Esophagus squamous epithelium (tissue), 5 donors: Measurements from ENCODE around the gene NAV2. TPM values are rescaled to one million over a fixed set of nuclear protein-coding genes. Genes with fewer than 3 reads are reported as not detected.
A peak's percentile ranks its signal among the peaks of the same experiment; 100 is the strongest.

ENCODE experiments used
- DNase-seq: peaks from one replicate; lab custom pipeline; 2025; lab: John Stamatoyannopoulos, UW
- H3K27ac ChIP-seq, 4 donors: fragments of 200-600 bp; sonication (generic); one replicate each; pipeline ENCODE4 v1.5.1; 2016 to 2019; ENCODE audit warnings: mild to moderate bottlenecking in 1 of 4
- H3K27me3 ChIP-seq, 4 donors: fragments of 200-600 bp; sonication (generic); 1 replicate in 3 of 4; 2 replicates in 1 of 4; pipeline versions ENCODE4 v1.5.1 to v1.6.0; 2017 to 2021; ENCODE audit warnings: antibody characterized with exemption in 1 of 4
- H3K36me3 ChIP-seq, 3 donors: fragments of 200-600 bp; sonication (generic); one replicate each; pipeline ENCODE4 v1.5.1; 2016 to 2019
- H3K4me1 ChIP-seq, 3 donors: fragments of 200-600 bp; sonication (generic); one replicate each; pipeline ENCODE4 v1.5.1; 2017 to 2019
- H3K4me3 ChIP-seq, 4 donors: fragments of 200-600 bp; sonication (generic); 1 replicate in 3 of 4; 2 replicates in 1 of 4; pipeline ENCODE4 v1.5.1; 2016 to 2019; ENCODE audit warnings: mild to moderate bottlenecking in 2 of 4, moderate library complexity in 1 of 4
- H3K9me3 ChIP-seq, 3 donors: fragments of 200-600 bp; sonication (generic); one replicate each; pipeline ENCODE4 v1.5.1; 2016 to 2019
- POLR2A ChIP-seq, 4 donors: fragments of 450-650 bp; IDR thresholded peaks; one replicate each; pipeline ENCODE4 v1.6.1; 2017; ENCODE audit warnings: antibody characterized with exemption in 4 of 4, mild to moderate bottlenecking in 4 of 4, moderate library complexity in 3 of 4
- WGBS, 2 donors: methylation state at CpG; one replicate each; pipeline ENCODE4 v1.1.5; 2018; 5-methylcytosine and 5-hydroxymethylcytosine counted together
- intact Hi-C: fragments of 100-400 bp; cut with DNase I; formaldehyde crosslinking; loops from one replicate; pipeline ENCODE4 v1.15.0; 2022
- total RNA-seq, 4 donors: library from RNA; depleted of rRNA; stranded (reverse); fragments of >200 nt; gene quantifications; one replicate each; pipeline ENCODE4 v1.1.0, GENCODE V29; 2016
- TF ChIP-seq, protein P1 (sequence below), 6 experiments: fragments of 450-650 bp in 4 of 6; fragments of 200-600 bp in 2 of 6; sonication (generic) in 2 of 6; IDR thresholded peaks; one replicate each; pipeline ENCODE4 v1.5.1; 2016 to 2019; ENCODE audit warnings: antibody characterized with exemption in 6 of 6, mild to moderate bottlenecking in 4 of 6, moderate library complexity in 4 of 6
- donor health status: DM: yes; HTN: yes; CAD: no.

NAV2 gene
- total RNA-seq, 4 donors from 2014 or later = 4.9 to 19.1 (median 14.6) TPM

DNA sequence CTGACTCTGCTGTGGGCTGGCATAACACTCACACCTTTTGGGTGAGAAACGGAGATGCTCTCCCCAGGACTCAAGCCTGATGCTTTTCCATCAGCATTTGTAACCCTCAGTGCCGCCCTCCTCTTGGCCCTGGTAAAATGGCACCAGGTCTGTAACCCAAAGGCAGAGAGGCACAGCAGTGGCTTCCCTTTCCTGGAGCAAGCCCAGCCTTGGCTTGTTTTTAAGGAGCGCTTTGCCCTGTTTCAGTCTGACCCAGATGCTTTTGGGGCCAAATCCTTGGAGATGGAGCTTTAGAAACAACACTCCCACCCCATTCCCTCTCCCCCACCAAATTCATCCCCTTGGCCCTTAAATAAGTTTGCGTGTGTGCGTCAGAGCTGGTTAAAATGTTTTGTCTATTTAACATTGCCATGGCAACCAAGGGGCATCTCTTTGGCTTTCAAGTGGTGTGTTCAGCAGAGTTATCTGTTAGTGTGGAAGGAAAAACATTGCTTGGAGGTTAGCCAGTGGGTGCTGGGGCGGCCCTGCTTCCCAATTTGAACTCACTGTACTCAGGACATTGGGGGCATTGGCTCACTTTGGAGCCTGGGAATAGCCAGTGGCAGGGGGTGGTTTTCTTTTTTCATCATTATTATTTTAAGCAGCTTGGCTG lies 134.1 kb downstream of the NAV2 start:
- Histone ChIP-seq H3K36me3 (peaks cover 0 to 12% (median 0%) of the 10 kb centered on the region in 3 donors), H3K27me3 (no peaks in the 10 kb centered on the region), H3K4me1 (peaks cover 0 to 10% (median 0%) of the 10 kb centered on the region in 3 donors), H3K4me3 (no peak overlapping the region), H3K27ac (peak overlapping the region in 1 of 4 donors; percentile 9), H3K9me3 (no peaks in the 10 kb centered on the region)
- no peak for TF ChIP-seq POLR2A (IDR thresholded peaks at IDR 0.05)
- TF ChIP-seq, protein P1, sequence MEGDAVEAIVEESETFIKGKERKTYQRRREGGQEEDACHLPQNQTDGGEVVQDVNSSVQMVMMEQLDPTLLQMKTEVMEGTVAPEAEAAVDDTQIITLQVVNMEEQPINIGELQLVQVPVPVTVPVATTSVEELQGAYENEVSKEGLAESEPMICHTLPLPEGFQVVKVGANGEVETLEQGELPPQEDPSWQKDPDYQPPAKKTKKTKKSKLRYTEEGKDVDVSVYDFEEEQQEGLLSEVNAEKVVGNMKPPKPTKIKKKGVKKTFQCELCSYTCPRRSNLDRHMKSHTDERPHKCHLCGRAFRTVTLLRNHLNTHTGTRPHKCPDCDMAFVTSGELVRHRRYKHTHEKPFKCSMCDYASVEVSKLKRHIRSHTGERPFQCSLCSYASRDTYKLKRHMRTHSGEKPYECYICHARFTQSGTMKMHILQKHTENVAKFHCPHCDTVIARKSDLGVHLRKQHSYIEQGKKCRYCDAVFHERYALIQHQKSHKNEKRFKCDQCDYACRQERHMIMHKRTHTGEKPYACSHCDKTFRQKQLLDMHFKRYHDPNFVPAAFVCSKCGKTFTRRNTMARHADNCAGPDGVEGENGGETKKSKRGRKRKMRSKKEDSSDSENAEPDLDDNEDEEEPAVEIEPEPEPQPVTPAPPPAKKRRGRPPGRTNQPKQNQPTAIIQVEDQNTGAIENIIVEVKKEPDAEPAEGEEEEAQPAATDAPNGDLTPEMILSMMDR (IDR thresholded peaks at IDR 0.05) = no peak
- 75 to 80% methylated on average over 5 to 6 of the region's 6 CpGs for WGBS, 2 donors
- no peak for DNase-seq
- intact Hi-C loops = no loop called here

- intact Hi-C loops = no loop called here
- Histone ChIP-seq H3K4me3 (no peak overlapping the region), H3K4me1 (peaks cover 0 to 10% (median 0%) of the 10 kb centered on the region in 3 donors), H3K36me3 (peaks cover 0 to 12% (median 0%) of the 10 kb centered on the region in 3 donors), H3K27ac (no peak overlapping the region), H3K27me3 (no peaks in the 10 kb centered on the region), H3K9me3 (no peaks in the 10 kb centered on the region)
- DNase-seq = no peak
- no peak for TF ChIP-seq POLR2A (IDR thresholded peaks at IDR 0.05)
- TF ChIP-seq, protein P1 (IDR thresholded peaks at IDR 0.05) = no peak
- WGBS, 2 donors = 82 to 100% methylated on average over 1 to 2 of the region's 2 CpGs
Observed at GRCh38 chr11:19848219-19848618, 135.6 kb downstream of the NAV2 start.

DNA sequence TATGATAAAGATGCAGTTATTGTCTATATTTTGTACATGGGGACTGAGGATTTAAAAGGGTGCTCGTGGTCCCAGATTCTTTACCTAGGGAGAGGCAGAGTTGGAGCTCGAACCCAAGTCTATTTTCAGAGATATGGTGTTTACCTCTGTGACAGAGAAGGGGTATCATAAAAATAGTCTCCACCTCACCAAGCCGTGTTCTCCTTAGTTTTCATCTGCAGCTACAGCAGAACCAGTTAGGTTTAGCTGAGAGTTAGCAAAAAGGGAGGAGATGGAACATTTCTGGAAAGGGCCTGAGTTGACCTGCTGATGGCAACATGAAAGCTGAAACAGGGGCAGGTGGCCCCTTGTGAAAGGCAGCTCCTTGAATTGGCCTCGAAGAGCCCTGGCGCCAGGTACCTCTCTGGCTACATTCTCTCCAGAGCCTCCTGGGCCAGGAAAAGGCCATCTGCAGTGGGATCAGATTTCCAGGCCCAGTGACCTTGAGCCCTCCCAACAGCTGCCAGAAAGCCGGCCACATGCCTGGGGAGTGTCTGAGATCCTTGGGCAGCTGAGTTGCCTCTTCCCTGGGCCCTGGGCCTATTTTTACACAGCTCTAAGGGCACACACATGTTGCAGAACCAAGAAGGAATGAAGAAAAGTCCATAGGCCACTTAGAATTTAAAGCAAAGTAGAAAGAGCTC lies 136.6 kb downstream of the NAV2 start:
- 73 to 84% methylated on average over 3 to 6 of the region's 6 CpGs for WGBS, 2 donors
- Histone ChIP-seq H3K36me3 (peaks cover 0 to 12% (median 0%) of the 10 kb centered on the region in 3 donors), H3K9me3 (no peaks in the 10 kb centered on the region), H3K27me3 (no peaks in the 10 kb centered on the region), H3K4me3 (no peak overlapping the region), H3K4me1 (peaks cover 0 to 10% (median 0%) of the 10 kb centered on the region in 3 donors), H3K27ac (no peak overlapping the region)
- no peak for TF ChIP-seq POLR2A (IDR thresholded peaks at IDR 0.05)
- TF ChIP-seq, protein P1 (IDR thresholded peaks at IDR 0.05) = no peak
- intact Hi-C loops = no loop called here
- DNase-seq = no peak

GRCh38 chr11:19849947-19850593 lies 137.4 kb downstream of the NAV2 start:
- no peak for TF ChIP-seq POLR2A (IDR thresholded peaks at IDR 0.05)
- TF ChIP-seq, protein P1 (IDR thresholded peaks at IDR 0.05) = no peak
- intact Hi-C loops = no loop called here
- DNase-seq = no peak
- 77 to 83% methylated on average over 6 of the region's 6 CpGs for WGBS, 2 donors
- H3K27ac ChIP-seq = no peak overlapping the region
- H3K36me3 ChIP-seq = peaks cover 0 to 12% (median 0%) of the 10 kb centered on the region in 3 donors
- peaks cover 0 to 10% (median 0%) of the 10 kb centered on the region in 3 donors for H3K4me1 ChIP-seq
- H3K27me3 ChIP-seq = no peaks in the 10 kb centered on the region
- H3K9me3 ChIP-seq = no peaks in the 10 kb centered on the region
- H3K4me3 ChIP-seq = no peak overlapping the region

- WGBS, 2 donors = 81 to 93% methylated on average over 2 of the region's 2 CpGs
- DNase-seq = no peak
- peaks cover 0 to under 1% (median 0%) of the 10 kb centered on the region in 3 donors for H3K4me1 ChIP-seq
- TF ChIP-seq POLR2A (IDR thresholded peaks at IDR 0.05) = no peak
- TF ChIP-seq, protein P1 (IDR thresholded peaks at IDR 0.05) = no peak
- H3K36me3 ChIP-seq = no peaks in the 10 kb centered on the region
- intact Hi-C loops = no loop called here
- no peaks in the 10 kb centered on the region for H3K27me3 ChIP-seq
- H3K9me3 ChIP-seq = no peaks in the 10 kb centered on the region
- no peak overlapping the region for H3K27ac ChIP-seq
- H3K4me3 ChIP-seq = no peak overlapping the region
Observed at GRCh38 chr11:19852288-19852687, 139.7 kb downstream of the NAV2 start.
